Activated CD4-positive, alpha-beta T cell treated with anti-CD3 and anti-CD28 coated beads, Interleukin-2, amount 50 U/mL, for 4 hours (primary cell): ENCODE measurements around the gene SKIC2.
"Not testable (repeated sequence)": the region's sequence is repeated elsewhere in the genome, so short reads cannot be mapped to it uniquely, and the experiment has no call there.

Source experiments
- DNase-seq, 2 experiments: peaks; one replicate each; pipeline ENCODE4 v3.0.0-alpha.2; 2020

The SKIC2 gene

DNA sequence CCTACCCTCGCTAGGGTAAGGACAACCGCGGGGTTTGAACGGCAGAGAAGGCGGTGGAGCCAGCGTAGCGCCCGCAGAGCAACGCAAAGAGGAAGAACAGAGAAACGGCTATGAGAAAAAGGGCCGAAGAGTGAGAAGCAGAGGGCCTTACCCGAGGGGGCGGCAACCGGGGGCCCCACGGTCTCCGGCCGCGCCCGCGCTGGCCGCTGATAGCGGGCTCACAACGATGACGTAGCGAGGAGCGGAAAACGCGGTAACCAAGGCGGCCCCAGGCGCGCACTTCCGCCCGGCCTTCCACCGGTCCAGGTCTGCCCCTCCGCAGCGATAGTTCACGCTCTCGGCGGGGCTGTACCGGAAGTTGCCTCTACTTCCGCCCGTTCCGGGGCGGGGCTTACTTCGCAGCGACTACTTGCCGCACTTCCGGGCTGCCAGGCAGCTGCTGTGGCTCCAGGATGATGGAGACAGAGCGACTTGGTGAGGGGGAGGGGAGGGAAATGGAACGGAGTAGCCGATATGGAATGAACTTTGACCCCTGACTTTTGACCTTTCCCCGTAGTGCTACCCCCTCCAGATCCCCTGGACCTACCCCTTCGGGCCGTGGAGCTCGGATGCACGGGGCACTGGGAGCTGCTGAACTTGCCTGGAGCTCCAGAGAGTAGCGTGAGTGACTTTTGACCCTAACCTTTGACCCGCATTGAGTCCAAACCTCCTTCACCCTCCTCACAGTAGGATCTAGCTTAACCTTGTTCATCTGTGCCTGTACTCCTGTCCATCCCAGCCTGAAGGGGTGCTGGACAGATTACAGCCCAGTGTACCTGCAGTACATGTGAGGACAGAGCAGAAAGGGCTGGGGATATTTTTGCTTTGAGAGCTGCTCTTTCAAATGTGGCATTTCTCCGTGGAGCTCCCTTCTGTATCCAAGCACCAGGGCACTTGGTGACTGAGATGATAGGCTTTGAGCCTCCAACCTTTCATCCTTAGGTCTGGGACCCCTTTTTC lies at the start of gene SKIC2, which contains the start of gene NELFE:
TSS of gene SKIC2 (plus strand) at position 435 of the 999 bp plus-strand sequence. CDS start at position 453, 18 bp downstream.
TSS of gene NELFE (minus strand) at position 231 of the 999 bp plus-strand sequence. CDS start 525 bp downstream, outside the sequence.
- peak; percentile 97 for DNase-seq

- DNase-seq, result not testable (repeated sequence)
Measured at GRCh38 chr6:31909298-31909697, 49.7 kb upstream of the SKIC2 start.

DNA sequence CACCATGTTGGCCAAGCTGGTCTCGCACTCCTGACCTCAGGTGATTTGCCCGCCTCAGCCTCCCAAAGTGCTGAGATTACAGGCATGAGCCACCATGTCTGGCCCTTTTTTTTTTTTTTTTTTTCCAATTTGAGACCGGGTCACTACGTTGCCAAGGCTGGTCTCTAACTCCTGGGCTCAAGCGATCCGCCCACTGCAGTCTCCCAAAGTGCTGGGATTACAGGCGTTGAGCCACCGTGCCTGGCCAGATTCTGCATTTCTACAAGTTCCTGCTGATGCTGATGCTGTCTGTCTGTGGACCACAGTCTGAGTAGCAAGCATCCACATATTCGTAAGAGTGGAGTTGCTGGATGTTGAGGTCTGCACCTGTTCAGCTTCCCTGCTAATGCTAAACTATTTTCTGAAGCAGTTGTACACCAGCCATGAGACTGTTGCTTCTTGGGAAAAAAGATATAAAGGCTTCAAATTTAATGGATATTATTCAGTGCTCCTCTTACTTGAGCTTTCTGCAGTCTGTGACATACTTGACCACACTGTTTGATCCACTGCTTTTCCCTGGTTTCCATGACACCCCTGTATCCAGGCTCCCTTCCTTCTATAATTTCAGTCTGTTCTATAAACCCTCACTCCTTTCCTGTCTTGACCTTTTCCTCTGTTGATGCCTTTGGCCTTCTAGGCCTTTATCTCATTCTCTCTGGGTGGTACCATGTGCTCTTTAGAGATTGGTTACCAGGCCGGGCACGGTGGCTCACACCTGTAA lies 47.0 kb upstream of the SKIC2 start:
- DNase-seq, result no peak

- DNase-seq, result no peak
Measured at GRCh38 chr6:31915351-31915750, 43.6 kb upstream of the SKIC2 start.

DNA sequence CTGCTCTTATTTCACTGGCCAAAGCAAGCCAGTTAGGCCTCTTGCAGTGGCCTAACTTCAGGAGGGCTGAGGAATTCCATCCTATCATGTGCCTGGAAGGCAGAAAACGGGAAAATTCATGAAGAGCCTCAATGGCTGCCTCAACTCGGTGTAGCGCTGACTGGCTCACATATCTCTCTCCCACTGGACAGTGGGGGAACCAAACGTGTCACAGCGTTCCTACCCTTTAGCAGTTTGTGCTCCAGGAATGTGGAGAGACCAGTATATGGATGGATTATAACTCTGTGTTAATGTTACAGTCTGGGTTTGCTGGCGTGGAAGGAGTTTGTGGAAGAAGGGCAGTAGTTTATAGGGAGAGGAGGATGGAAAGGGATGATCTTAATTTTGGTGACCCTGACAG lies 43.2 kb upstream of the SKIC2 start:
- no peak for DNase-seq

DNA sequence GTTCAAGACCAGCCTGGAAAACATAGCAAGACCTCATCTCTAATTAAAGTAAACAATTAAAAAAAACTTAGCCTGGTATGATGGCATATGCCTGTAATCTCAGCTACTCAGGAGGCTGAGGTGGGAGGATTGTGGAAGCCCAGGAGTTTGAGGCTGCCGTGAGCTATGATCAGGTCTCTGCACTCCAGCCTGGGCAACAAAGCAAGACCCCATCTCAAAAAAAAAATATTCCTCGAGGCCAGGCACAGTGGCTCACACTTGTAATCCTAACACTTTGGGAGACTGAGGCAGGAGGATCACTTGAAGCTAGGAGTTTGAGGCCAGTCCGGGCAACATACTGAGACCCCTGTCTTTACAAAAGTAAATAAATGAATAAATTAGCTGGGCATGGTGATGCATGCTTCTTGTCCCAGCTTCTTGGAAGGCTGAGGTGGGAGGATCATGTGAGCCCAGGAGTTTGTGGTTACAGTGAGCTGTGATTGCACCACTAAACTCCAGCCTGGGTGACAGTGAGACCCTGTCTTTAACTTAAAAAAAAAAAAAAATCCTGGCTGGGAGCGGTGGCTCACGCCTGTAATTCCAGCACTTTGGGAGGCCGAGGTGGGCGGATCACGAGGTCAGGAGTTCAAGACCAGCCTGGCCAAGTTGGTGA lies 40.8 kb upstream of the SKIC2 start:
- no peak for DNase-seq

GRCh38 chr6:31919624-31920303 lies 39.2 kb upstream of the SKIC2 start:
- DNase-seq, result no peak

- no peak for DNase-seq
Measured at GRCh38 chr6:31920811-31921210, 38.2 kb upstream of the SKIC2 start.

- peak in 1 of 2 experiments; percentile 5 for DNase-seq
Measured at GRCh38 chr6:31922942-31923341, 36.0 kb upstream of the SKIC2 start.

GRCh38 chr6:31927242-31927862 lies 31.6 kb upstream of the SKIC2 start, which contains the start of gene C2:
C2 (plus strand) TSS chr6:31927717; CDS start chr6:31927753, 36 bp downstream.
- no peak for DNase-seq

DNA sequence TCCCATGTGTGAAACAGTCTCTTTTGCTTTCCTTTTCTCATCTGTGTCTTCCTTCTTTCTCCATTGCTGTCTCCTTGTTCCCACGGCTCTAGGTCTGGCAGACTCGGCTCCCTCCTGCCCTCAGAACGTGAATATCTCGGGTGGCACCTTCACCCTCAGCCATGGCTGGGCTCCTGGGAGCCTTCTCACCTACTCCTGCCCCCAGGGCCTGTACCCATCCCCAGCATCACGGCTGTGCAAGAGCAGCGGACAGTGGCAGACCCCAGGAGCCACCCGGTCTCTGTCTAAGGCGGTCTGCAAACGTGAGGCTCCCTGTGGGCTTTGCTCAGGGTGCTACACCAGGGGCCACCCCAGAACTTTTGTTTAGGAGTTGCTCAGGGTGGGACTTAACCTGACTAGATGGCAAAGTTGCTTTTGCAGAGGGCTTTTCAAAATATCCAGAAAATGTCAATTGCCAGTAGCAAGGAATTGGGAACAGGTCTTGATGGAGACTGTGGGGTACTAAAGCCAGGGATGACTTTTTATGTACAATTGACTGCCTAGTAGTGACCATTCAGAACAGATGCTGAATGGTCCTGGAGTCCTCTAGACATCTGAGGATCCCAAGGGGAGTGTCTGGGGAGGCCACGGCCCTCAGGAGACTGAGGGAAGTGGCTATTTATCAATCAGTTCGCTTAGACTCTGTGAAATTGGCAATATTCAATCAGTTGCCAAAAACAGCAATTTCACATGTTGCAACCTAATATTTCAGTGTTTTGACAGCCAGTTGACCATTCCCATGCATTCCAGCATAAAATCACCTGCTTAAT lies 30.9 kb upstream of the SKIC2 start:
- no peak for DNase-seq

DNA sequence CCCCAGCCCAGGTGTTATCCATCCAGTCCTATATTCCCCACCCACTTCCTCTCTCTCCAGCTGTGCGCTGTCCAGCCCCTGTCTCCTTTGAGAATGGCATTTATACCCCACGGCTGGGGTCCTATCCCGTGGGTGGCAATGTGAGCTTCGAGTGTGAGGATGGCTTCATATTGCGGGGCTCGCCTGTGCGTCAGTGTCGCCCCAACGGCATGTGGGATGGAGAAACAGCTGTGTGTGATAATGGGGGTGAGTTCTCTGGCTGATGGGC lies 30.4 kb upstream of the SKIC2 start:
- no peak for DNase-seq

DNA sequence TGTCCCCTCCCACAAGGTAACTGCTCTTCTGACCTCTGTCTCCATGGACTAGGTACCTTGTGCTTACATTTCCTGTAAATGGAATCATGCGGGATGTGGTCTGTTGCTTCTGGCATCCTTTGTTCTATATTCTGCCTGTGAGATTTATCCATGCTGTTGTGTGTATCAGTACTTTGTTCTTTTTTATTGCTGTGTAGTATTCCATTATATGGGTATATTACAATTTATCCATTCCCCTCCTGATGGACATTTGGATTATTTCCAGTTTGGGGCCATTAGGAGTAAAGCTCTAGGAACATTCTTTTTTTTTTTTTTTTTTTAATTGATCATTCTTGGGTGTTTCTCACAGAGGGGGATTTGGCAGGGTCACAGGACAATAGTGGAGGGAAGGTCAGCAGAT lies 28.0 kb upstream of the SKIC2 start:
- no peak for DNase-seq

DNA sequence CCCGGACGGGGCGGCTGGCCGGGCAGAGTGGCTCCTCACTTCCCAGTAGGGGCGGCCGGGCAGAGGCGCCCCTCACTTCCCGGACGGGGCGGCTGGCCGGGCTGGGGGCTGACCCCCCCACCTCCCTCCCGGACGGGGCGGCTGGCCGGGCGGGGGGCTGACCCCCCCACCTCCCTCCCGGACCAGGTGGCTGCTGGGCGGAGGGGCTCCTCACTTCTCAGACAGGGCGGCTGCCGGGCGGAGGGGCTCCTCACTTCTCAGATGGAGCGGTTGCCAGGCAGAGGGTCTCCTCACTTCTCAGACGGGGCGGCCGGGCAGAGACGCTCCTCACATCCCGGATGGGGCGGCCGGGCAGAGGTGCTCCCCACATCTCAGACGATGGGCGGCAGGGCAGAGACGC lies 26.8 kb upstream of the SKIC2 start:
- DNase-seq, result not testable (repeated sequence)

- DNase-seq, result no peak
Measured at GRCh38 chr6:31933537-31933936, 25.4 kb upstream of the SKIC2 start.

GRCh38 chr6:31935021-31935420 lies 24.0 kb upstream of the SKIC2 start:
- no peak for DNase-seq

DNA sequence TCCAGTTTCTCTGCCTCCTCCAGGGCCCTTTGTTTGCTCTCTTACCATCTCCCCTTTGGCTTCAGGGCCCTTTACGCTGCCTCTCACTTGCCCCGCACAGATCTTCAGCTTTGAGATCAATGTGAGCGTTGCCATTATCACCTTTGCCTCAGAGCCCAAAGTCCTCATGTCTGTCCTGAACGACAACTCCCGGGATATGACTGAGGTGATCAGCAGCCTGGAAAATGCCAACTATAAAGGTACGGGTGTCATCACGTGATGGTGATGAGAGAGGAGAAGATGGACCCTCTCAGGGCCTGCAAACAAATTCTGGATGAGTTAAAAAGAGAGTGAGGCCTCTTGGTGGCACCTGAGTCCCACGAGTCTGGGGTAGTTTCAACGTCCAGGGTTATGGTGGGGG lies 23.2 kb upstream of the SKIC2 start:
- DNase-seq, result no peak

GRCh38 chr6:31940256-31940664 lies 18.7 kb upstream of the SKIC2 start:
- DNase-seq, result no peak

- no peak for DNase-seq
Measured at GRCh38 chr6:31943742-31944141, 15.2 kb upstream of the SKIC2 start.

DNA sequence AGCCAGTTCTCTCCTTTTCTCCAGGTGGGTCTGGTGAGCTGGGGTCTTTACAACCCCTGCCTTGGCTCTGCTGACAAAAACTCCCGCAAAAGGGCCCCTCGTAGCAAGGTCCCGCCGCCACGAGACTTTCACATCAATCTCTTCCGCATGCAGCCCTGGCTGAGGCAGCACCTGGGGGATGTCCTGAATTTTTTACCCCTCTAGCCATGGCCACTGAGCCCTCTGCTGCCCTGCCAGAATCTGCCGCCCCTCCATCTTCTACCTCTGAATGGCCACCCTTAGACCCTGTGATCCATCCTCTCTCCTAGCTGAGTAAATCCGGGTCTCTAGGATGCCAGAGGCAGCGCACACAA lies 13.8 kb upstream of the SKIC2 start:
- no peak for DNase-seq
